Adipocyte (in vitro differentiated cells): ENCODE measurements around the gene DRAXIN.

Experiments
- DNase-seq: peaks from one replicate; pipeline ENCODE4 v3.0.0-alpha.2; 2015; ENCODE audit warnings: low read depth
- H3K27me3 ChIP-seq: replicated peaks from 2 replicates; pipeline ENCODE4 v1.7.0; 2013; ENCODE audit warnings: mild to moderate bottlenecking, low read length, moderate library complexity; ENCODE audit not compliant: control insufficient read depth, insufficient read depth
- H3K36me3 ChIP-seq: 2 replicates; pipeline ENCODE4 v1.7.0; 2013; ENCODE audit warnings: low read length, mild to moderate bottlenecking, moderate library complexity; ENCODE audit not compliant: control insufficient read depth, insufficient read depth, severe bottlenecking
- H3K4me1 ChIP-seq: 2 replicates; pipeline ENCODE4 v1.7.0; 2013; ENCODE audit warnings: mild to moderate bottlenecking, low read length, moderate library complexity; ENCODE audit not compliant: control insufficient read depth, insufficient read depth
- H3K4me3 ChIP-seq: 2 replicates; pipeline ENCODE4 v1.7.0; 2013; ENCODE audit warnings: mild to moderate bottlenecking, low read length, moderate library complexity
- H3K9ac ChIP-seq: 2 replicates; pipeline ENCODE4 v1.7.0; 2013; ENCODE audit warnings: mild to moderate bottlenecking, low read length, moderate library complexity
- H3K9me3 ChIP-seq: 2 replicates; pipeline ENCODE4 v1.7.0; 2013; ENCODE audit warnings: mild to moderate bottlenecking, low read length, moderate library complexity; ENCODE audit not compliant: control insufficient read depth

DRAXIN gene

GRCh38 chr1:11649624-11650330 is 41.7 kb upstream of the DRAXIN start:
- Histone ChIP-seq H3K4me3 (no peak overlapping the region), H3K4me1 (peaks cover 6% of the 10 kb centered on the region), H3K36me3 (no peaks in the 10 kb centered on the region), H3K9me3 (no peaks in the 10 kb centered on the region), H3K27me3 (peaks cover 25% of the 10 kb centered on the region), H3K9ac (no peak overlapping the region)
- no peak for DNase-seq

- no peaks in the 10 kb centered on the region for H3K36me3 ChIP-seq
- no peaks in the 10 kb centered on the region for H3K9me3 ChIP-seq
- H3K27me3 ChIP-seq = peaks cover 25% of the 10 kb centered on the region
- H3K9ac ChIP-seq = no peak overlapping the region
- H3K4me3 ChIP-seq = no peak overlapping the region
- DNase-seq = peak; percentile 82
- peaks cover 6% of the 10 kb centered on the region for H3K4me1 ChIP-seq
These were observed 41.0 kb upstream of the DRAXIN start for GRCh38 chr1:11650331-11650991.

GRCh38 chr1:11651017-11651416 is 40.5 kb upstream of the DRAXIN start:
- Histone ChIP-seq H3K9me3 (no peaks in the 10 kb centered on the region), H3K27me3 (peaks cover 25% of the 10 kb centered on the region), H3K4me3 (no peak overlapping the region), H3K9ac (no peak overlapping the region), H3K36me3 (no peaks in the 10 kb centered on the region), H3K4me1 (peaks cover 6% of the 10 kb centered on the region)
- DNase-seq = no peak

- Histone ChIP-seq H3K4me3 (no peak overlapping the region), H3K9me3 (no peaks in the 10 kb centered on the region), H3K4me1 (peaks cover 6% of the 10 kb centered on the region), H3K9ac (no peak overlapping the region), H3K27me3 (peaks cover 15% of the 10 kb centered on the region), H3K36me3 (no peaks in the 10 kb centered on the region)
- DNase-seq = no peak
These were observed 39.2 kb upstream of the DRAXIN start for GRCh38 chr1:11652203-11652780.

- DNase-seq = no peak
- H3K4me3 ChIP-seq = no peak overlapping the region
- H3K9ac ChIP-seq = no peak overlapping the region
- peaks cover 6% of the 10 kb centered on the region for H3K4me1 ChIP-seq
- no peaks in the 10 kb centered on the region for H3K9me3 ChIP-seq
- H3K36me3 ChIP-seq = no peaks in the 10 kb centered on the region
- peaks cover 14% of the 10 kb centered on the region for H3K27me3 ChIP-seq
These were observed 38.2 kb upstream of the DRAXIN start for GRCh38 chr1:11653101-11653860.

GRCh38 chr1:11653861-11654136 is 37.7 kb upstream of the DRAXIN start:
- Histone ChIP-seq H3K4me3 (peak overlapping the region; percentile 37), H3K4me1 (peaks cover 6% of the 10 kb centered on the region), H3K36me3 (no peaks in the 10 kb centered on the region), H3K9ac (no peak overlapping the region), H3K9me3 (no peaks in the 10 kb centered on the region), H3K27me3 (peaks cover 14% of the 10 kb centered on the region)
- DNase-seq = no peak

GRCh38 chr1:11654137-11654938 is 37.2 kb upstream of the DRAXIN start, which contains the start of the genes FBXO2 and FBXO44:
Gene FBXO2, minus strand, starts transcription at chr1:11654429. Its CDS starts 89 bp downstream, at chr1:11654340.
Gene FBXO44, plus strand, starts transcription at chr1:11654877. Its CDS starts 959 bp downstream, at chr1:11655836.
- peaks cover 6% of the 10 kb centered on the region for H3K4me1 ChIP-seq
- H3K4me3 ChIP-seq = peak within 1 kb of the TSS; percentile 73
- no peaks in the 10 kb centered on the region for H3K9me3 ChIP-seq
- H3K9ac ChIP-seq = peak within 1 kb of the TSS; percentile 68
- DNase-seq = peak; percentile 73
- H3K36me3 ChIP-seq = no peaks in the 10 kb centered on the region
- peaks cover 14% of the 10 kb centered on the region for H3K27me3 ChIP-seq

GRCh38 chr1:11654939-11655808 is 36.3 kb upstream of the DRAXIN start:
- no peaks in the 10 kb centered on the region for H3K4me1 ChIP-seq
- H3K9ac ChIP-seq = peak overlapping the region; percentile 68
- H3K4me3 ChIP-seq = peak overlapping the region; percentile 73
- peaks cover 7% of the 10 kb centered on the region for H3K27me3 ChIP-seq
- H3K36me3 ChIP-seq = no peaks in the 10 kb centered on the region
- no peaks in the 10 kb centered on the region for H3K9me3 ChIP-seq
- no peak for DNase-seq

- H3K27me3 ChIP-seq = no peaks in the 10 kb centered on the region
- no peak for DNase-seq
- no peaks in the 10 kb centered on the region for H3K4me1 ChIP-seq
- no peaks in the 10 kb centered on the region for H3K9me3 ChIP-seq
- H3K9ac ChIP-seq = no peak overlapping the region
- H3K4me3 ChIP-seq = no peak overlapping the region
- no peaks in the 10 kb centered on the region for H3K36me3 ChIP-seq
These were observed 33.9 kb upstream of the DRAXIN start for GRCh38 chr1:11657654-11658053.

GRCh38 chr1:11658542-11658941 is 33.0 kb upstream of the DRAXIN start:
- no peaks in the 10 kb centered on the region for H3K9me3 ChIP-seq
- DNase-seq = no peak
- no peaks in the 10 kb centered on the region for H3K4me1 ChIP-seq
- no peak overlapping the region for H3K4me3 ChIP-seq
- no peaks in the 10 kb centered on the region for H3K36me3 ChIP-seq
- no peaks in the 10 kb centered on the region for H3K27me3 ChIP-seq
- H3K9ac ChIP-seq = no peak overlapping the region
